ENCODE data around the gene AKR7A2. TPM values are rescaled to one million over a fixed set of nuclear protein-coding genes. Genes with fewer than 3 reads are reported as not detected.
"Not testable (repeated sequence)": the region's sequence is repeated elsewhere in the genome, so short reads cannot be mapped to it uniquely, and the experiment has no call there.

Gene AKR7A2
- total RNA-seq, 2 donors from 2014 or later = 24.1 to 45.1 TPM

DNA sequence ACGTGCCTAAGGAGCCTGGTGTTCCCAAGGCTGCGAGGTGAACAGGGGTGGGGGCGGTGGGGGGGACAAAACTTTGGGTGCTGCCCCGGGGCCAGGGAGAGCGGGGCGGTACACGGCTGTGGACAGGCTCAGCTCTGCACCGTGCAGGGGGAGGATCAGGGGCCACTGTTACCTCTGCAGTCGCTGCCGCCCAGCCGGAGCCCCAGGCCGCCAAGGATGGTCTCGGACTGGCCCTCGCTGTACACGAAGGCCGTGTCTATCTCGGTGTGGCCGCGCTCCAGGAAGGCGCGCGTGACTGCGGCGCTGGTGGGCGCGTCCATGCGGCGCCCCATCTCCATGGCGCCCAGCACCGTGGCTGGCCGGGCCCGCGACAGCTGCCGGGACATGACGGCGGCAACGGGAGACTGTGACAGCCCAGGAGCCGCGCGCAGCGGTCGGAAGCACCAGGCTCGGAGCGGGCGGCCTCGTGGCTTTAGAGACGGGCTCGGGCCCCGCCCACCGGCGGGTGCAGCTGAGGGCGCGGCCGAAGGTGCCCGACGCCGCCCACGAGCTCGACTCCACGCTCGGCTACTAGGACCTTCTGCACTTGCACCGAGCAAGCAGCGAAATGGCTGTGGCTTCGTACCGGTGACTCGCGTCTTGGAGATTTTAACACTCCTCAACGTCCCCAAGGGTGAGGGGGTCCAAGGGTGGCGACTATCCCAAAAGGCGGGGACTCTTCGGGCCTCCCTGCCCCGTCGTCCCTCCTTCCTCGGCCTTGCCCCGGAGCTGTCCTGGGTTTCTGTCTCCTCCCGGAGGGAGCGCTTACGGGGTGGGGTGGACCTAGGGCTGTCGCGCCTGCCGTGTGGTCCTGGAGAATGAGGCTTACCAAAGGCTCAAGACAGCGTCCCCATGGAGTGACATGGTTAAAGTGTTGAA lies 23.4 kb downstream of the AKR7A2 start, which contains the start of gene AKR7A3:
Gene AKR7A3 (minus strand): TSS at position 447 of the 918 bp plus-strand sequence. CDS start 61 bp downstream, at position 386.
- ATAC-seq (peak; percentile 79), DNase-seq (peak; percentile 82 to 88 (median 85))
- H3K36me3 ChIP-seq (replicated peaks in 1 of 2; ENCODE audit: insufficient read depth in 1 of 2, low read depth in 2 of 2); intact Hi-C loops (cut with DNase I); H3K27me3 ChIP-seq; H3K9me3 ChIP-seq: not testable (repeated sequence)
- Histone ChIP-seq H3K4me3 (peak within 1 kb of the TSS; percentile 36 to 38), H3K4me1 (peaks cover 44% of the 10 kb centered on the region), H3K27ac (peak within 1 kb of the TSS; percentile 73 to 89 (median 79))
- peak; percentile 55 to 81 (median 63) for TF ChIP-seq POLR2A (IDR thresholded peaks at IDR 0.05)
- 6 to 7% methylated on average over 9 to 73 of the region's 82 CpGs for WGBS, 2 donors

DNA sequence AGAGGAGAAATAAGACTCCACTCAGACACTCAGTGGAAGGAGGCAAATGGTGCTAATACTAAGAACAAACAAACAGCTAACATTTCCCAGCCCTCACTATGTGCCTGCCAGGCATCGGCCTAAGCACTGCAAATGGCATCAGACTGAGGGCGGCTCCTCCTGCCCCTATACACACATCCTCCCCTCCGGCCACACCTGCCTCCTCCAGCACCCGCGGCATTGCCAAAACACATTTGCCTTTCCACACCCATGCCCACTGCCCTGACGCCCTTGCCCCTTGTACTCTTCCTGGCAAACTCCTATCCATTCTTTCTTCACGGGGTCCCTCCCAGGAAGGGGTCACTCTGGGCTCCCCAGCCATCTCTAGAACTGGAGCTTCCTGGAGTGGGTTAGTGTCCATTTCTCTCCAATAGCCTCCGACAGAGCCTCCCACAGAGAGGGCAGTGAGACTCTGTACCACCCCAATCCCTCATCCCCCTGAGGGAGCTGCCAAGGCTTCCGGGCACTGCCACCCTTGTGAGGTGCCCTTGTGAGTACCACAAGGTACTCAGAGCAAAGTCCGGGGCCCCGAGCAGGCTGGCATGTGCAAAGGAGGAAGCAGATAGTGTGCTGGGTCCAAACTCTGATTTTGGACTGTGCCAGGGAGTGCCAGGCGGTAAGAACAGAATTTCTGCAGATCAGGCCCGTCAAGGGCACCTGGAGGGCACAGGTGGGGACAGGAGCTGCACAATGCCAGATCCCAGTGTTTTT lies 24.3 kb downstream of the AKR7A2 start:
- peak overlapping the region; percentile 73 to 89 (median 79) for H3K27ac ChIP-seq
- intact Hi-C loops (cut with DNase I) = no loop called here
- ATAC-seq = peak; percentile 34

DNA sequence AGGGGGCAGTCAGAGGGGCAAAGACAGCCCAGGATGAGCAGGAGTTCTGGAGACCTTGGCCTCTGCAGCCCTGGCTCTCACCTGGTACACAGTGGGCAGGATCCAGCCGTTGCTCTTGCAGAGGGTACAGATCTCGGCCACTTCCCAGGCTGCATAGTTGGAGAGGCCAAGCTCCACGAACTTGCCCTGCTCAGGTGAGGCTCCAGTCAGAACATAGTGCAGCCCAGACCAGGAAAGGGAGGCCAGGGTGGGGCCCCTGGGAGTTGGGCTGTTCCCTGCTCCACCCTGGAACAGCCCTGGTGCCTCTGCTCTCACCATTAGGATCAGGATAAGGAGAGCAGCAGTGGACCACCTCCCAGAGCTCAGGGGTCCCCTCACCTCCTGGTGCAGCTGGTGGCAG lies 26.1 kb downstream of the AKR7A2 start:
- 58% methylated on average over 3 of the region's 3 CpGs; no CpG with 5 or more reads in 1 of the 2 donors for WGBS, 2 donors
- H3K36me3 ChIP-seq (replicated peaks in 1 of 2; ENCODE audit: insufficient read depth in 1 of 2, low read depth in 2 of 2); H3K4me3 ChIP-seq; H3K27me3 ChIP-seq; intact Hi-C loops (cut with DNase I); H3K9me3 ChIP-seq: not testable (repeated sequence)
- DNase-seq = peak in 2 of 4 donors; percentile 28 to 44
- ATAC-seq = peak; percentile 13
- H3K27ac ChIP-seq = peak overlapping the region; percentile 75 to 89 (median 79)
- peak in 1 of 3 donors; percentile 18 for TF ChIP-seq POLR2A (IDR thresholded peaks at IDR 0.05)
- H3K4me1 ChIP-seq = peaks cover 45% of the 10 kb centered on the region

More for the DNA sequence above, 24.3 kb downstream of the AKR7A2 start:
- DNase-seq = peak; percentile 57 to 76 (median 64)
- Histone ChIP-seq H3K36me3 (replicated peaks in 1 of 2; ENCODE audit: insufficient read depth in 1 of 2, low read depth in 2 of 2) (peaks cover 0 to 2% of the 10 kb centered on the region in 2 donors), H3K4me3 (peak overlapping the region; percentile 16 to 38), H3K4me1 (peaks cover 45% of the 10 kb centered on the region), H3K27me3 (no peaks in the 10 kb centered on the region), H3K9me3 (no peaks in the 10 kb centered on the region)
- TF ChIP-seq POLR2A (IDR thresholded peaks at IDR 0.05) = peak in 1 of 3 donors; percentile 11
- TF ChIP-seq, protein P1, sequence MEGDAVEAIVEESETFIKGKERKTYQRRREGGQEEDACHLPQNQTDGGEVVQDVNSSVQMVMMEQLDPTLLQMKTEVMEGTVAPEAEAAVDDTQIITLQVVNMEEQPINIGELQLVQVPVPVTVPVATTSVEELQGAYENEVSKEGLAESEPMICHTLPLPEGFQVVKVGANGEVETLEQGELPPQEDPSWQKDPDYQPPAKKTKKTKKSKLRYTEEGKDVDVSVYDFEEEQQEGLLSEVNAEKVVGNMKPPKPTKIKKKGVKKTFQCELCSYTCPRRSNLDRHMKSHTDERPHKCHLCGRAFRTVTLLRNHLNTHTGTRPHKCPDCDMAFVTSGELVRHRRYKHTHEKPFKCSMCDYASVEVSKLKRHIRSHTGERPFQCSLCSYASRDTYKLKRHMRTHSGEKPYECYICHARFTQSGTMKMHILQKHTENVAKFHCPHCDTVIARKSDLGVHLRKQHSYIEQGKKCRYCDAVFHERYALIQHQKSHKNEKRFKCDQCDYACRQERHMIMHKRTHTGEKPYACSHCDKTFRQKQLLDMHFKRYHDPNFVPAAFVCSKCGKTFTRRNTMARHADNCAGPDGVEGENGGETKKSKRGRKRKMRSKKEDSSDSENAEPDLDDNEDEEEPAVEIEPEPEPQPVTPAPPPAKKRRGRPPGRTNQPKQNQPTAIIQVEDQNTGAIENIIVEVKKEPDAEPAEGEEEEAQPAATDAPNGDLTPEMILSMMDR (IDR thresholded peaks at IDR 0.05) = no peak
- WGBS, 2 donors = 19 to 38% methylated on average over 11 to 12 of the region's 13 CpGs

DNA sequence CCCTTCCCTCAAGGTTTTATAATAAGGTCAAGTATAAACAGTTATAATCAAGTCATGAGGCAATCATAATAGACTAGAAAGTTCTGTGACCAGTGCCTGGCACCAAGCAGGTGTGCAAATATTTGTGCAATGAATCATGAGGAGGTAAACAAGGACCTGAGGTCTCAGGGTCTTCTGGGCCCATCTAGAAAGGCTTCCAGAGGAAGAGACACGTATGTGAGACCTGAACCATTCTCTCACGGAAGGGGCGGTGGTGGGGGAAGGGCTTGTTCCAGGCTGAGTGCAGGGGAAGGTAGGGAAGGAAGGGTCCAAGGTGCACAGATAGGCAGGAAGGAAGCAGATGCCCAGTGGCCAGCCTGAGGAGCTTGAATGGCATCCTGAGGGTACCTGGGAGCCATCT lies 26.6 kb downstream of the AKR7A2 start:
- H3K4me3 ChIP-seq; H3K36me3 ChIP-seq (replicated peaks in 1 of 2; ENCODE audit: insufficient read depth in 1 of 2, low read depth in 2 of 2); H3K27me3 ChIP-seq; intact Hi-C loops (cut with DNase I); H3K9me3 ChIP-seq: not testable (repeated sequence)
- ATAC-seq (peak; percentile 49), DNase-seq (peak; percentile 43 to 78 (median 66))
- peak overlapping the region; percentile 75 to 89 (median 79) for H3K27ac ChIP-seq
- H3K4me1 ChIP-seq = peaks cover 45% of the 10 kb centered on the region
- WGBS, 2 donors = 49 to 60% methylated on average over 1 to 3 of the region's 3 CpGs

DNA sequence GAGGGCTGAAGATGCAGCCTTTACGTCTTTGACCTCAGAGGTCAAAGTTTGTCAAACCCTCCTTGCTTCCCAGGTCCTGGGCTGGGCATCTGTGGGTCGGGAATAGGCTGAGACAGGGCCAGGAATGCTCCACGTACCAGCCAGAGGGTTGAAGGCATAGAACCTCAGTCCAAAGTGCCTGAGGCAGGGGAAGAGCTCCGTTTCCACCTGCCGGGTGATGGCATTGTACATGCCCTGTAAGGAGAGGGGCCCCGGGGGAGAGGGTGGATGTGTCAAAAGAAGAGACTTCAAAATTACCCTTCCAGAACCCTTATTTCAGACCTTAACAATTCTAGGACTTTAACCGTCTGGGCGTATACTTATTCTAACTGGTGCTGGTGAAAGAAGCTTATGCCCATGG lies 27.1 kb downstream of the AKR7A2 start:
- H3K36me3 ChIP-seq (replicated peaks in 1 of 2; ENCODE audit: insufficient read depth in 1 of 2, low read depth in 2 of 2) = peaks cover 0 to 2% of the 10 kb centered on the region in 2 donors
- H3K27me3 ChIP-seq = no peaks in the 10 kb centered on the region
- ATAC-seq = no peak
- no peak overlapping the region for H3K4me3 ChIP-seq
- WGBS, 2 donors = 82 to 88% methylated on average over 6 to 8 of the region's 8 CpGs
- H3K27ac ChIP-seq = peak overlapping the region; percentile 4 to 80 (median 42)
- DNase-seq = no peak
- TF ChIP-seq, protein P1 (IDR thresholded peaks at IDR 0.05) = no peak
- TF ChIP-seq POLR2A (IDR thresholded peaks at IDR 0.05) = no peak
- H3K9me3 ChIP-seq = no peaks in the 10 kb centered on the region
- intact Hi-C loops (cut with DNase I) = no loop called here
- peaks cover 45% of the 10 kb centered on the region for H3K4me1 ChIP-seq

DNA sequence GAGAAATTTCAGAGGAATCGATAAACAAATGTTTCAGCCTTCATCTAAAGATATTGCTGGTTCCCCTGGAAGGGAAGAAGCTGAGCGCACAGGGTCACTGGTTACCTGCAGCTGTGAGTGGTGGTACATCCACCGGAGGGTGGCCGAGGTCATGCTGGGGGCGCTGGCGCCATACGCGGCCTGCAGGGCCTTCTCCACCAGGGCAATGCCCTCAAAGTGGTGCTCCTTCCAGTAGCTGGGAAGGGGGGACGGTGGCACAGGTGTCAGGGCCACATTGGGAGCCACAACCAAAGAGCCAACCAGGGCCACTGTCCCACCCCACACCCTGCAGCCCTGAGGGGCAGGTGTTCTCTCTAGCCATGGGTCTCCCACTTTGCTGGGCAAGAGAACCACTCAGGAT lies 28.1 kb downstream of the AKR7A2 start:
- DNase-seq = no peak
- 89 to 100% methylated on average over 7 to 9 of the region's 9 CpGs for WGBS, 2 donors
- no peaks in the 10 kb centered on the region for H3K27me3 ChIP-seq
- H3K4me1 ChIP-seq = peaks cover 35% of the 10 kb centered on the region
- intact Hi-C loops (cut with DNase I) = no loop called here
- TF ChIP-seq, protein P1 (IDR thresholded peaks at IDR 0.05) = no peak
- no peak for TF ChIP-seq POLR2A (IDR thresholded peaks at IDR 0.05)
- H3K4me3 ChIP-seq = no peak overlapping the region
- no peaks in the 10 kb centered on the region for H3K9me3 ChIP-seq
- peaks cover 0 to 2% of the 10 kb centered on the region in 2 donors for H3K36me3 ChIP-seq (replicated peaks in 1 of 2; ENCODE audit: insufficient read depth in 1 of 2, low read depth in 2 of 2)
- no peak for ATAC-seq
- H3K27ac ChIP-seq = peak overlapping the region in 1 of 4 donors; percentile 80
